H1 (cell line): ENCODE measurements around the gene EIPR1. TPM values are rescaled to one million over a fixed set of nuclear protein-coding genes. Genes with fewer than 3 reads are reported as not detected.

Experiments used
- CTCF ChIA-PET: fragments of 300-600 bp; sonication (Branson Sonifier 250); formaldehyde crosslinking; loops from one replicate; lab custom pipeline; 2021; ENCODE audit not compliant: partially characterized antibody; lab: Charles Lee
- POLR2A ChIA-PET: fragments of 300-600 bp; sonication (Branson Sonifier 250); formaldehyde crosslinking; loops from one replicate; lab custom pipeline; 2021; ENCODE audit warnings: inconsistent platforms; ENCODE audit not compliant: partially characterized antibody; lab: Charles Lee
- DNase-seq, 2 experiments: peaks; one replicate each; pipeline versions ENCODE4 v3.0.0 to v3.0.0-alpha.2; 2010 to 2022; ENCODE audit warnings: low spot score in 2 of 2, low read depth in 1 of 2, mixed read lengths in 1 of 2
- FAIRE-seq: peaks from 2 replicates; lab custom pipeline; 2011; peaks lifted over from hg19 to GRCh38; lab: Jason Lieb, UNC
- H2AFZ ChIP-seq: 2 replicates; pipeline ENCODE4 v1.8.1; 2012; ENCODE audit warnings: low read length, inconsistent platforms
- H2AK5ac ChIP-seq: 2 replicates; pipeline ENCODE4 v1.6.1; 2013; ENCODE audit warnings: low read depth, low read length
- H2BK120ac ChIP-seq: replicated peaks from 2 replicates; pipeline ENCODE3; 2013; ENCODE audit warnings: low read depth, low read length, inconsistent platforms
- H2BK12ac ChIP-seq: 2 replicates; pipeline ENCODE4 v1.6.1; 2013; ENCODE audit warnings: low read depth, low read length
- H2BK15ac ChIP-seq: 2 replicates; pipeline ENCODE4 v1.6.1; 2013; ENCODE audit warnings: low read length
- H2BK20ac ChIP-seq: 2 replicates; pipeline ENCODE4 v1.6.1; 2013; ENCODE audit warnings: low read length
- H2BK5ac ChIP-seq: 2 replicates; pipeline ENCODE4 v1.6.1; 2013; ENCODE audit warnings: low read depth, low read length
- H3K14ac ChIP-seq: 2 replicates; pipeline ENCODE4 v1.6.1; 2013; ENCODE audit warnings: inconsistent platforms; ENCODE audit not compliant: insufficient read length
- H3K18ac ChIP-seq: 2 replicates; pipeline ENCODE4 v1.6.1; 2013; ENCODE audit warnings: low read length; ENCODE audit errors: extremely low read depth
- H3K23ac ChIP-seq: 2 replicates; pipeline ENCODE4 v1.6.1; 2013; ENCODE audit warnings: inconsistent platforms; ENCODE audit not compliant: insufficient read length
- H3K23me2 ChIP-seq: 2 replicates; pipeline ENCODE4 v1.6.1; 2013; ENCODE audit warnings: low read depth, low read length
- H3K27ac ChIP-seq: 2 replicates; pipeline ENCODE4 v1.6.1; 2011; ENCODE audit warnings: low read depth, low read length, inconsistent platforms
- H3K27me3 ChIP-seq, 4 experiments: replicated peaks in 1 of 4; 1 replicate in 1 of 4; 2 replicates in 3 of 4; pipeline versions ENCODE4 v1.6.1 to v1.8.1; 2011 to 2013; ENCODE audit warnings: low read length in 3 of 4, mild to moderate bottlenecking in 3 of 4, inconsistent platforms in 2 of 4, mixed read lengths in 2 of 4, moderate library complexity in 1 of 4; ENCODE audit not compliant: control insufficient read depth in 3 of 4, insufficient read depth in 3 of 4; ENCODE audit errors: extremely low read depth in 1 of 4
- H3K36me3 ChIP-seq, 4 experiments: 2 replicates each; pipeline versions ENCODE4 v1.6.1 to v1.8.1; 2011 to 2013; ENCODE audit warnings: mild to moderate bottlenecking in 4 of 4, low read length in 3 of 4, moderate library complexity in 2 of 4, control low read depth in 1 of 4, inconsistent platforms in 1 of 4; ENCODE audit not compliant: insufficient read depth in 4 of 4, control insufficient read depth in 2 of 4
- H3K4ac ChIP-seq: replicated peaks from 2 replicates; pipeline ENCODE3; 2013; ENCODE audit warnings: low read length, low read depth, mixed read lengths, inconsistent platforms; ENCODE audit not compliant: insufficient read length
- H3K4me1 ChIP-seq, 4 experiments: replicated peaks in 1 of 4; 1 replicate in 1 of 4; 2 replicates in 3 of 4; pipeline versions ENCODE4 v1.6.1 to v1.8.1; 2011 to 2013; ENCODE audit warnings: low read length in 3 of 4, inconsistent platforms in 2 of 4, mixed read lengths in 1 of 4; ENCODE audit not compliant: insufficient read depth in 4 of 4, control insufficient read depth in 3 of 4
- H3K4me2 ChIP-seq, 2 experiments: 2 replicates each; pipeline versions ENCODE4 v1.6.1 to v1.8.1; 2011 to 2013; ENCODE audit warnings: low read depth in 2 of 2, low read length in 2 of 2, control low read depth in 1 of 2, inconsistent platforms in 1 of 2, mild to moderate bottlenecking in 1 of 2; ENCODE audit not compliant: insufficient read depth in 1 of 2
- H3K4me3 ChIP-seq, 4 experiments: fragments of 200-600, 300-600 bp in 1 of 4; sonication (generic), shearing (Covaris generic), sonication (Bioruptor Twin) in 1 of 4; 2 replicates each; pipeline versions ENCODE4 v1.5.1 to v1.8.1; 2011 to 2016; ENCODE audit warnings: low read length in 4 of 4, low read depth in 3 of 4, control low read depth in 2 of 4, inconsistent platforms in 2 of 4, mild to moderate bottlenecking in 2 of 4, mixed read lengths in 1 of 4, moderate library complexity in 1 of 4; ENCODE audit not compliant: insufficient read depth in 2 of 4; ENCODE audit errors: extremely low read depth in 1 of 4
- H3K56ac ChIP-seq: replicated peaks from 2 replicates; pipeline ENCODE3; 2013; ENCODE audit warnings: low read depth, mild to moderate bottlenecking, mixed read lengths, low read length, inconsistent platforms; ENCODE audit not compliant: insufficient read length
- H3K79me1 ChIP-seq: 2 replicates; pipeline ENCODE4 v1.6.1; 2013; ENCODE audit warnings: low read depth, low read length, control low read depth
- H3K79me2 ChIP-seq, 2 experiments: 2 replicates each; pipeline versions ENCODE4 v1.6.1 to v1.8.1; 2012 to 2013; ENCODE audit warnings: low read length in 2 of 2, mild to moderate bottlenecking in 2 of 2, inconsistent platforms in 1 of 2; ENCODE audit not compliant: insufficient read depth in 2 of 2, control insufficient read depth in 1 of 2
- H3K9ac ChIP-seq, 4 experiments: replicated peaks in 1 of 4; 1 replicate in 1 of 4; 2 replicates in 3 of 4; pipeline versions ENCODE4 v1.6.1 to v1.8.1; 2011 to 2013; ENCODE audit warnings: low read depth in 3 of 4, low read length in 3 of 4, control low read depth in 2 of 4, mild to moderate bottlenecking in 2 of 4, moderate library complexity in 2 of 4, inconsistent platforms in 1 of 4; ENCODE audit errors: extremely low read depth in 1 of 4
- H3K9me3 ChIP-seq, 2 experiments: 2 replicates each; pipeline versions ENCODE4 v1.6.1 to v1.8.1; 2012 to 2013; ENCODE audit warnings: mild to moderate bottlenecking in 2 of 2, moderate library complexity in 2 of 2, control low read depth in 1 of 2, inconsistent platforms in 1 of 2, low read depth in 1 of 2, low read length in 1 of 2, mixed read lengths in 1 of 2; ENCODE audit not compliant: insufficient read depth in 2 of 2
- H4K20me1 ChIP-seq, 2 experiments: replicated peaks in 1 of 2; 2 replicates each; pipeline versions ENCODE3 to v1.8.1; 2011 to 2013; ENCODE audit warnings: inconsistent platforms in 2 of 2, low read length in 2 of 2, mild to moderate bottlenecking in 1 of 2; ENCODE audit not compliant: insufficient read depth in 2 of 2, control insufficient read depth in 1 of 2
- H4K5ac ChIP-seq: 2 replicates; pipeline ENCODE4 v1.6.1; 2013; ENCODE audit warnings: low read length, low read depth, mixed read lengths, inconsistent platforms; ENCODE audit not compliant: insufficient read length
- H4K8ac ChIP-seq: 2 replicates; pipeline ENCODE4 v1.8.0; 2013; ENCODE audit warnings: mild to moderate bottlenecking, moderate library complexity, low read length, inconsistent platforms; ENCODE audit not compliant: insufficient read depth; ENCODE audit errors: extremely low read depth
- H4K91ac ChIP-seq: replicated peaks from 2 replicates; pipeline ENCODE3; 2013; ENCODE audit warnings: low read length, mixed read lengths, inconsistent platforms; ENCODE audit not compliant: insufficient read length
- ASH2L ChIP-seq: fragments of 200-600, 300-600 bp; sonication (generic); IDR thresholded peaks from one replicate; pipeline ENCODE4 v1.7.1; 2017; ENCODE audit warnings: low read length
- BACH1 ChIP-seq: IDR thresholded peaks from 2 replicates; pipeline ENCODE4 v1.6.1; 2012; ENCODE audit warnings: low read length, improper control_type of control experiment
- BCL11A ChIP-seq, 2 experiments: IDR thresholded peaks; one replicate each; pipeline ENCODE4 v1.6.1; 2011; ENCODE audit warnings: low read depth in 2 of 2, low read length in 2 of 2, mild to moderate bottlenecking in 2 of 2
- CTBP2 ChIP-seq: IDR thresholded peaks from 2 replicates; pipeline ENCODE4 v1.7.0; 2011; ENCODE audit warnings: borderline replicate concordance, mild to moderate bottlenecking, moderate library complexity, mixed read lengths, low read length; ENCODE audit not compliant: insufficient read depth, insufficient read length
- EGR1 ChIP-seq: IDR thresholded peaks from 2 replicates; pipeline ENCODE4 v1.6.1; 2011; ENCODE audit warnings: low read depth, low read length, borderline replicate concordance
- FOSL1 ChIP-seq: IDR thresholded peaks from 2 replicates; pipeline ENCODE4 v1.6.1; 2011; ENCODE audit warnings: mild to moderate bottlenecking, low read depth, low read length, moderate library complexity; ENCODE audit not compliant: insufficient read depth
- KDM1A ChIP-seq: fragments of 200-600, 300-600 bp; sonication (generic); IDR thresholded peaks from 2 replicates; pipeline ENCODE4 v1.7.1; 2016; ENCODE audit warnings: mild to moderate bottlenecking, low read length, borderline replicate concordance
- KDM4A ChIP-seq: IDR thresholded peaks from one replicate; pipeline ENCODE4 v1.7.1; 2012; ENCODE audit warnings: low read depth, mild to moderate bottlenecking, moderate library complexity, low read length, inconsistent platforms; ENCODE audit not compliant: severe bottlenecking
- RAD21 ChIP-seq, 2 experiments: IDR thresholded peaks in 1 of 2; conservative IDR thresholded peaks in 1 of 2; 2 replicates each; pipeline ENCODE4 v1.6.1; 2011; ENCODE audit warnings: low read depth in 2 of 2, low read length in 2 of 2, improper control_type of control experiment in 1 of 2, inconsistent platforms in 1 of 2, mild to moderate bottlenecking in 1 of 2, moderate library complexity in 1 of 2
- SIRT6 ChIP-seq: IDR thresholded peaks from one replicate; pipeline ENCODE4 v1.7.1; 2012; ENCODE audit warnings: low read length, inconsistent platforms
- TBP ChIP-seq: IDR thresholded peaks from 2 replicates; pipeline ENCODE4 v1.6.1; 2011; ENCODE audit warnings: low read depth, low read length, improper control_type of control experiment
- ZNF274 ChIP-seq: IDR thresholded peaks from 2 replicates; pipeline ENCODE4 v1.7.0; 2012; ENCODE audit warnings: low read length, borderline replicate concordance; ENCODE audit errors: extremely low read depth
- WGBS, 2 experiments: shearing (Covaris generic) in 1 of 2; methylation state at CpG; one replicate each; pipeline versions ENCODE4 v1.1.6 to v1.1.7; 2013 to 2015; ENCODE audit warnings: low lambda C conversion rate in 2 of 2, mixed read lengths in 2 of 2, inconsistent platforms in 1 of 2, low coverage in 1 of 2, missing lambda C conversion rate in 1 of 2; ENCODE audit not compliant: insufficient replicate concordance in 2 of 2, insufficient coverage in 1 of 2, insufficient read length in 1 of 2; ENCODE audit errors: extremely low coverage in 1 of 2, missing lambda C conversion rate in 1 of 2; 5-methylcytosine and 5-hydroxymethylcytosine counted together
- polyA plus RNA-seq, 7 experiments: library from polyadenylated mRNA; depleted of rRNA in 3 of 7; stranded (reverse) in 5 of 7; unstranded in 2 of 7; fragments of >200 nt in 5 of 7; fragments of 200-250 nt in 2 of 7; gene quantifications; 1 replicate in 5 of 7; 2 replicates in 1 of 7; 4 replicates in 1 of 7; pipeline versions ENCODE4 v1.2.1 to v1.2.3, GENCODE V29; 2011 to 2013; ENCODE audit warnings: missing spikeins in 2 of 7, mixed read lengths in 2 of 7
- total RNA-seq: library from RNA; stranded (reverse); fragmentation: NEBNext Ultra II Directional; extraction: Animal tissue kit (Norgen Biotek cat#: 25700); gene quantifications from 2 replicates; pipeline ENCODE4 v1.2.1, GENCODE V29; 2021

Gene EIPR1
- total and polyA plus RNA-seq, 2 of the 8 experiments (the other 6 are each of a cell fraction or from before 2014, with no cell fraction given): 26.3 to 56.4 TPM

- Histone ChIP-seq H3K9me3 (no peaks in the 10 kb centered on the region), H2BK12ac (no peak overlapping the region), H3K56ac (no peak overlapping the region), H3K36me3 (no peaks in the 10 kb centered on the region), H4K20me1 (peaks cover 0 to 2% of the 10 kb centered on the region in 2 experiments), H2AK5ac (no peak overlapping the region), H2BK15ac (no peak overlapping the region), H3K14ac (peak overlapping the region; percentile 7), H4K91ac (no peak overlapping the region), H3K4ac (no peak overlapping the region), H3K18ac (no peak overlapping the region), H3K27ac (no peak overlapping the region), H3K23me2 (peaks cover 1% of the 10 kb centered on the region; the same call in 1 of the 2 replicates), H2AFZ (no peak overlapping the region), H4K8ac (0 out of 2 replicates have a peak overlapping the region, but pooled peaks have one; percentile 38), H3K4me1 (no peaks in the 10 kb centered on the region; a peak in 1 of 7 replicates), H3K4me2 (no peak overlapping the region), H2BK20ac (no peak overlapping the region), H2BK5ac (no peak overlapping the region), H3K9ac (no peak overlapping the region), H2BK120ac (no peak overlapping the region), H3K27me3 (no peaks in the 10 kb centered on the region), H3K79me2 (peaks cover 0 to 2% of the 10 kb centered on the region in 2 experiments; a peak in 1 of 4 replicates), H3K23ac (no peak overlapping the region), H4K5ac (no peak overlapping the region), H3K79me1 (peaks cover 2% of the 10 kb centered on the region), H3K4me3 (no peak overlapping the region)
- 93% methylated on average over 12 of the region's 12 CpGs; no CpG with 5 or more reads in 1 of the 2 experiments for WGBS, 2 experiments
- DNase-seq (no peak), FAIRE-seq (no peak)
- ChIA-PET CTCF (interaction anchor here (0.9 to 1.4 kb wide), 4 partner anchors 17 to 67 kb away, joined by 3 to 4 read pairs (median 4); no protein-coding TSS in a partner anchor), POLR2A (no interaction called here)
- no peak for TF ChIP-seq BACH1
- no peak for TF ChIP-seq EGR1
- no peak for TF ChIP-seq ASH2L
- no peak for TF ChIP-seq FOSL1
- no peak for TF ChIP-seq KDM4A
- TF ChIP-seq TBP: no peak
- no peak for TF ChIP-seq KDM1A
- TF ChIP-seq ZNF274: no peak
- no peak for TF ChIP-seq RAD21 (IDR thresholded peaks at IDR 0.05 in 1 of 2, conservative IDR thresholded peaks at IDR 0.05 in 1 of 2; ENCODE audit: low read depth in 2 of 2, low read length in 2 of 2)
- no peak for TF ChIP-seq BCL11A (IDR thresholded peaks at IDR 0.05; ENCODE audit: low read depth in 2 of 2, low read length in 2 of 2)
- no peak for TF ChIP-seq CTBP2
- no peak for TF ChIP-seq SIRT6
Measured at GRCh38 chr2:3236300-3237045, 141.1 kb downstream of the EIPR1 start.
